Measurements from ENCODE around the gene BMP3.

The BMP3 gene

DNA sequence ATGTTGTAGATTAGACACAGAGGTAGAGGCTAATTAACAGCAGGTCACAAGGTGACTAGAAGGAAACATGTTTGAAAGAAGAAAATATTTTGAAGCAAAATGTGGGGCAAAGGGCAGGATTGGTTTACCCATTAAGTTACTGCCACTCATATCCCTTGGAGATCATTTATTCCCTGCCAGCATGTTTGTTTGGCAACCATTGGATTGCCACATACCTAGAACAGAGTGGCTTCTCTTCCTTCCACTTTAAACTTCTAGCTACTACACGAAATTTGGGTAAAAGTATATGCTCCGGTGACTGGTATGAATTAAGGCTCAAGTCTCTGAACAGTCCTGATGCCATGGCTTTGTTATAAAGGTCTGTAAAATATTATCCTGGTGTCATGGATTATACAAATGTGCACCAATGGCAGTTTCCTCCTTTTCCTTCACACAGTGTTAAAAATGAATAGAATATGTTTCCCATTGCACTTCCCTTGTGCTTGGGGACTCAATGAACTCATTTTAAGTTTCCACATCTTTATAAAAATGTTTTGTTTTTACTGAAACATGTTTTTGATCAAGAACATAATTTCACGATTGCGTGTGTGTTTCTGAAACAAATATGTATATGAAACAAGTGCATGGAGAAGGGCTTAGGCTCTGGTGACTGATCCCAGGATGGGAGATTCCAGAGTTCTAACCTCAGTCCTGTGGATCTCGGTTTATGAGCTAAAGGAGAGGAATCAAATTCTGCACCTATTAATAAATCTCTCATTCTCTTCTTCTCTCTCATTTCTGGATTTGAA, 12.3 kb downstream of the BMP3 start:
- DNase-seq (ENCODE audit: low spot score) = no peak

DNA sequence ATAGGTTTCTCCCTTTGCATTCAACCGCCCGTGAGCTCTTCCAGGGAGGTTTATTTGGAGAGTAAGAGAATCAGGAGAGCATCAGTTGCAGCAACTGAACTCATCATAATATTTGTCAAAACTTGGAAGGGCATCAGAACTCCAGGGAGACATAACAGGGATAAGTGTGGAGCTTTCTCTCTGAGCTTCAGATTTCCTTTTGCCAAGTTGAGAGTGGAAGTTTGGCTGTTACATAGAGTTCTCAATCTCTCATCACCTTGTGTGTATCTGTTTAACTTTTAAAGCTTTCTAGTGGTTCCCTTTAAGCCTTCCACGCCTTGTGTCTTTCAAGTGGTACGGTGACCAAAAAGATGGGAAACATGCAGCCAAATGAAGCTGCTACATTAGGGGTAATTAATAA, 18.8 kb downstream of the BMP3 start:
- no peak for DNase-seq (ENCODE audit: low spot score)

DNA sequence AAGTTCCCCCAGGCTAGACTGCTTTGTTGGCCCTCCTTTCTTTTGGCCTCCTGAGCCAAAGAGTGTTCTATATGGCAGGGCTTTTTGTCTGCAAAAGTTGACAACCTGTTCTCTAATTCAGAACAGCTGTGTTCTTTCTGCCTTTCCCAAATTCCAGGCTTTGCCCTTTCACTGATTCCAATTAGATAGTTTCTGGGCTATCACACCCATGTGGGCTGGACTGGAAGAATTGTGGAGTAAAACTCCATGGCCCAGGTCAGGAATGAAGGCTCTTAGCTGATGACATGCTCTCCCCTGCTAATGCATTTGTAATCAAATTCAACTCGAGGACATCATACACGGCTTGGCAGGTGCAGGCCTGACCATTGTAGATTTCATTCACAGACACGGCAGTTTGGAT, 19.4 kb downstream of the BMP3 start:
- DNase-seq (ENCODE audit: low spot score) = peak; percentile 18

DNA sequence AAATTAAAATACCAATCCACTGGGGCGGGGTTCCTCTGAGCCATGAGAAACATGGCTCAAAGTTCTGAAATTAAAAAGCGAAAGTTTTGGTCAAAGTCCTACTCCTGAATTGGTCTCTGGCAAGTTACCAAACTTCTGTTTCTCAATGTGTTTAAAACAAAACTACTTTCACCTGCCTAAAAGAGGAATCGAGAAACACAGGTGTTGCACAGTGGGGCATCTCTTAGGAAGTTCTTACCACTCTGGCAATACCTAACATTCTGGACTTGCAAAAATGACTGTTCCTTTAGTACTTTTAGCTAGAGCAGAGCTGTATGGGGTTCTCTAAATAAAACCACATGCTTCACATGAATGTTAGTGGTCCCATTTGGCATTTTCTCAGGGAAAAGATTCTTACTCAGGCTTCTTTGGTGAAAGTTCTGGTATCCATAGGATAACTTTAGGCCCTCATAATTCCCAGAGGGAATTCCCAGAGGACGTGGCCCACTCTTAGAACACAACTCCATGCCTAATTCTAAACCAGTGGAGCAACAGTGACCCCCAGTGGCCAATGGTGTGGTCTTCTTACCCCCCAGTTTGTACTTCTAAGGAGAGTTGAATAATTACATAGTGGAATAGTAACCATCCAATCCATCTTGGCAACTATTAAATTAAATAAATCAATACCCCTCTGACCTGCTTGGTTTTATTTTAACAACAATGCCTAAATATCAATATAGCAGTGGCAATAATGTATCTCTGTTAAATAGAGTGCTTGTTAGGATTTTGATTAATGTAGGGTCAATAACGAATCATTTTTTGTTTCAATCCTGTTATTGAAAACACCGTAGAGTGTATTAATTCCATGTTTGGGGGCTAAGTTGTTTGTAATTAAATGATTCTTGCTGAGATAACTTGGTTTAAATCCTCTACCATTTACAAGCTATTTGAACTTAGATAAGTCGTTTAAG, 21.9 kb downstream of the BMP3 start:
- DNase-seq (ENCODE audit: low spot score) = peak; percentile 88

DNA sequence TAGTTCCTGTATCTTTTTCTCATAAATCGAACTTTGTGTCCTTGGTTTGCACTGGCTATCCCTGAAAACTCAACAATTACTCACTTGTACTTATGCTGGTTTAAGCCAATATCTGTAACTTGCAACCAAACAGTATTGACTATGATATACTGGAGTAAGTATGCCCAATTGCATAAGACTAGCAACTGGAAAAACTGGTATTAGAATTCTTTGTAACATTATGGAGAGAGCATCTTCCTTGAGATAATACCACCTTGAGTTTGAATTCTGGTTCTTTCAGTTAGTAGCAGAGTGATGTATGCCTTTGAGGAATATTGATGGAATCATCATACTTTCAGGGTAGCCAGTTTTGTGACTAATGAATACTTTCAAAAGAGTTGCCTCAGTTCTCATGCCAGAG, 28.1 kb downstream of the BMP3 start:
- DNase-seq (ENCODE audit: low spot score) = no peak

DNA sequence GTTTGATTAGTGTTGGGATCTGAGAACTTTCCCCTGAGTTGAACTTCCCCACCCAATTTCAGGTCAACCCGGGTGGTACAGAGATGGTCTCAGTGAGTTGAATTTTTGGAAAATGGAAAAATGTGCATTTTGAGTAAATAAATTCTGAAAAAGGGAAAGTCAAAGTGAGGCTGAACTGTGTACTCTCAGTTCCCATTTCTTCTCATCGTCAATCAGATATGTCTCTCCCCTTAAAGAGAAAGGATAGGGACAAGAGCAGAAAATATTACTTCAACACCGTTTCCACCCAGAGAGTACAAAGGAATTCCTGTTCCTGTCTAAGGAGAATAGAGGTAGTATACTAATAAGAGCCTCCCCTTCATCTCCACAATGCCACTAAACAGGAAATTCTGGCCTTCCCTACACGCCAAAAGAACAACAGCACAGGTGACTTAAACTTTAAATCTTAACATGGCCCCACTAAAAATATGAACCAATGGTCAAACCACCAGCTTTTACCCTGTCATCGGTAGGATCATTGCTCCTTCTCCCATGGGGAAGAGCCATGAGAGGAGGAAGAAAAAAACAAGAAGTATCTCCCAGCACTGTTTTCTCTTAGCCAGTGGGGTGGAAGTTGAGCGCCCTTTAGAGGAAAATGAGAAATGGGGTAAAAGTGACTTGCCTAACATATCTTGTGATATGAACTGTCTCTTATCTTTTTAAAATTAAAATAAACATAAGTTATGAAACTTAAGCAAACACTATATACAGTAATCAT, 30.3 kb downstream of the BMP3 start:
- DNase-seq (ENCODE audit: low spot score) = no peak

DNA sequence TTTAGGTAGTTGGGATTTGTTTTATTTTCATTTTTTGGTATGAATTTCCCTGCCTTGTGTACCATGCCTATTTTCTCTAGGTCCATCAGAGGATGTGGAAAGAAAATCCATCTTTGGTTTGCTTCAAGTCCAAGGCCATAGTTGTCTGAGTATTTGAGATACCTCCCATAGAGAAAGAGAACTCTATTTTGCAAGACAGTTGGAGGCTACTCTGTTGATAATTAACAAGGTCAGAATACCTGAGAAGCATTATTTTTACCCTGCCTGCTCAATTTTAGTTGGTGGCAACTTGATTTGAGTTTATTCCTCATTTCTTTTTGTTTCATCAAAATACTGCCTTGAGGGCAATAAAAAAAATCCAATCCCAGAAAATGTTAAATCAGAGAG, 30.8 kb downstream of the BMP3 start:
- DNase-seq (ENCODE audit: low spot score) = no peak

DNA sequence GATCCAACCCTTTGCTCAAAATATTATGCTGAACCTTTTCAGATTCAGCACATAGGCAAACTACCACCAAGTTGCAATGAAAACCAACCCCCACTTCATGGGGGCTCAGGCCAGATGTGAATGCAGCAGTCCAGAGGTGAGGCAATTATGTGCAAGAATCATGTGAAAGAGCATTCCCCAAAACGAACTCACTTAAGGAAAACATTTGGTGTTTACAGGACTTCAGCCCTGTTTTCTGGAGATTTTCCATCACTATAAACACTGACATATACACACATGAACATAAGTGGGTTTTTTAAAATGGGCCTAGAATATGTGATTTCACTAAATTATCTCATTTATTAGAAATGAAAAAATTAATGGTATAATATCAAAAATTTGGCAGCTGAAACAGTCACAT, 31.5 kb downstream of the BMP3 start:
- no peak for DNase-seq (ENCODE audit: low spot score)

DNA sequence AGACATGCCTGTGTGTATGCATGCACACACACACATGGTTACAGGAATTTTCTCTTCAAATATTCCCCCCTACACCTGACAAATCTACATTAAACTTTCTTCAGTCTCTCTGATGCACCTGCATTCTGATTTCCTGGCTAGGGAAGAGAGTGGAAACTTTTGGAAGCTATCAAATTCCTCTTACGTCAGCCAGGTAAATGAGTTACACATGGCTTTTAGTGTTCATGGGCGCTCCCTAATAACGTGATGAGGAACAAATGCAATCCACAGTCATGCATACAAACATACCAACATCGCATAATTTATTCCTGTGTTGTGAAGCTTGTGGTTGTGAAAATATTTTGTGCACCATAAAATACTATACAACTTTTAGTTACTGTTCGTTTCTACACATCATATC, 34.9 kb downstream of the BMP3 start:
- no peak for DNase-seq (ENCODE audit: low spot score)

DNA sequence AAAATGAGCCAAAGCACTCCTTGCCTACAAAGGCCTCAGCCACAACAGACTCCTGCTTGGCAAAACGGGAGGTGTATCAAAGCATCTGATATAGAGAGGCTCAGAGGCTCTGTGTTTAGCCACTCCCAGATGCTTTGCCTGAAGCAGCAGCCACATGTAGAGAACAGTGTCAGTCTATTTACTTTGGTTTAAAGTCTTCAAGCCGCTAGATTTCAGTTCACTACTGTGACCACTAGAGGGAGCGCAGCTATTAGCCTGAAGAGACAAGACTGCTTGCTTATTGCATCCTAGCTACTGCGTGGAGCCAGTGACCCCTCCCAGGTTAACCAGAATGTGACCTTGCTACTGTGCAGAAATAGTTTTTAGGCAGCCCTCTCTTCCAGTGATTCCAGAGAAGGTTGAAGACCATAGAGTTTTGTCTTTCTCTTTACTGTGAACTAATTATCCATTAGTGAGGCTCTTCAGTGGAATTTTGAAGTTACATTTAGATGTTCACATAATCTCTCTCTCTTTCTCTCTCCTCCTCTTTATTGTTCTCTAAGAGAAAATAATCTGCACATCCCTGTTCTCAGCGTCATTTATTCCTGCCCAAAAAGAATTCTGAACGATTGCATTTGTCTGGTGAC, 39.3 kb downstream of the BMP3 start:
- DNase-seq (ENCODE audit: low spot score) = peak; percentile 96

DNA sequence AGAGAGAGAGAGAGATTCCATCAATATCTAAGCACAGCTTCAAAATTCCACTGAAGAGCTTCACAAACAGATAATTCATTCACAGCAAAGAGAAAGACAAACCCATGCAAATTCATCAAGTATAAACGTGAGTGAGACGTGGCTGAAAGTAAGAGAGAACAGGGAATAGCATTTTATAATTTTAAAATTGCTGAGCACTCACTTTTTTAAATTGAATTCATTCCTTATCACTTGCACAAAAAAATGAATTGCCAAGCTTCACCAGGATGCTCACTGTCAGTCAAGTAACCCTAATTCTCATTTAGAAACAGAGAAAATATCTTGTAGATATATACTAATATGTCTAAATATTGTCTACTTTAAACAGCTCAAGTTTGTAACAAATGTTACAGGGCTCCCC, 40.5 kb downstream of the BMP3 start:
- no peak for DNase-seq (ENCODE audit: low spot score)

DNA sequence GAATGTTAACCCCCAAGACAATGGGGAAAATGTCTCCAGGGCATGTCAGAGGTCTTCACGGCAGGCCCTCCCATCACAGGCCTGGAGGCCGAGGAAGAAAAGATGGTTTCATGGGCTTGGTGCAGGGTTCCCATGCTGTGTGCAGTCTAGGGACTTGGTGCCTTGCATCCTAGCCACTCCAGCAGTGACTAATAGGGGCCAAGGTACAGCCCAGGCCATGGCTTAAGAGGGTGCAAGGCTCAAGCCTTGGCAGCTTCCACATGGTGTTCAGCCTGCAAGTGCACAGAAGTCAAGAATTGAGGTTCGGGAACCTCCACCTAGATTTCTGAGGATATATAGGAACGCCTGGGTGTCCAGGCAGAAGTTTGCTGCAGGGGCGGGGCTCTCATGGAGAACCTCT, 50.6 kb downstream of the BMP3 start:
- DNase-seq (ENCODE audit: low spot score) = no peak

DNA sequence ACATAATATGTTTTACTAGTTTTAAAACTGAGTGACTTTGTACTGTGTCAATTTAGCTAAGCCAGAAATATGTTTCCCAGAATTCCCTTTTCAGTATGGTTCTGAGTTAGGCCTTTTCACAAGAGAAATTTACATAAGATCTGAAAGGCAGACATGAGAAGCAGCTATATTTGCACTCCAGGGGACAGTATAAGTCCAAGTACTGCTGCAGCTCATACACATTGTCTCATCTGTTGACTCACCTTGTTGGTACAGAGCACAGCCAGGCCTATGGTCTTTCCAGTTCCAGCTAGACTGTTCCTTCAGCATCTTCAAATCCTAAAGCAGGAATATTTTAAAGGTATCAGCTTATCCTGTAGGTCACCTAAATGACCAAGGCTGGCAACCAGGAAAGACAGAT, 53.5 kb downstream of the BMP3 start:
- DNase-seq (ENCODE audit: low spot score) = no peak

DNA sequence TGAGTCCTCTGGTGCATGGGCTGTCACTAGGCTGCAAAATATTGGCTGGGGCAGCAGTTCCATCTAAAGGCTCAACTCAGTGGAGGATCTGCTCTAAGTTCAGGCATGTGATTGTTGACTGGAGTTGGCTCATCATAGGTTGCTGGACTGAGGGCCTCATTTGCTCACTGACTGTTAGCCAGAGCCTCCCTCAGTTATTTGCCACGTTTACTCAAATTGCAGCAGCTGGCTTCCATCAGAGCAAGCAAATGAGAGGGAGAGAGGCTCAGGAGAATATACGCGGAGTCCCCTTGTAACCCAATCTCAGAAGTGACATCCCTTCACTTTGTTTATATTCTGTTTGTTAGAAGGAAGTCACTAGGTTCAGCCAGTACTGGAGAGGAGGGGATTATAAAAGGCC, 54.1 kb downstream of the BMP3 start:
- DNase-seq (ENCODE audit: low spot score) = no peak

DNA sequence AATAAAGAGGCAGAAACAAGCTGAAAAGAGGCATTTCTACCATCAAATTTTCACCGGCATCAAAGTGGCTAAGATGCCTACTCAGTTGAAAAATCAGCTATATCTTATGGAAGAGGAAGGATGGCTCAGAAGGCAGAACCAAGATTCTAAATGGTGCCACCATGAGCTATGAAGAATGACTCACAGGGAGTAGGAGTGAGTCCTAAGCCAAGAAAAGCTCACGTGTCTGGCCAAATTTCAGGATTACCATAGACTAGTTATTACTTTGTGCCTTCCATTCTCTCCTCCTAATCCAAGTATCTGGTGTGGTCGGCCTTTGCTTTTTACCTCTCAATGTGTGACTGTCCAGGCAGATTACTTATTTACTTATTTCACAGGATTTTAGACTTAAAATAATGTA, 54.8 kb downstream of the BMP3 start:
- no peak for DNase-seq (ENCODE audit: low spot score)

DNA sequence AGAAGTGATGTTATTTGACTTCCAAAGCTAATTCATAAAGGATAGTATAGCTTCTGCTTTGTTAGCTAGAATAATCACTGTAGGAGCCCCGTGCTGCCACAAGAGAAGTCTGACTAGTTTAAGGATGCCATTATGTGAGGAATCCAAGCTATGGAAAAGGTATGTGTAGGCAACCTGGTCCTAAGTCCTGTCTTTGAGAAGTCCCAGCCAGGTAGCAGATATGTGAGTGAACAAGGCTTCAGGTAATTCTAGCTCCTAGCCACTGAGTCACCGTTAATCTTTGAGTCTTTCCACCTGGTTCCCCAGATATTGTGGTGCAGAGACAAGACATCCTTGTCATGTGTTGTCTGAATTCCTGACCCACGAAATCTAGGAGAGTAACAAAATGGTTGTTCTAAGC, 55.5 kb downstream of the BMP3 start:
- no peak for DNase-seq (ENCODE audit: low spot score)

DNA sequence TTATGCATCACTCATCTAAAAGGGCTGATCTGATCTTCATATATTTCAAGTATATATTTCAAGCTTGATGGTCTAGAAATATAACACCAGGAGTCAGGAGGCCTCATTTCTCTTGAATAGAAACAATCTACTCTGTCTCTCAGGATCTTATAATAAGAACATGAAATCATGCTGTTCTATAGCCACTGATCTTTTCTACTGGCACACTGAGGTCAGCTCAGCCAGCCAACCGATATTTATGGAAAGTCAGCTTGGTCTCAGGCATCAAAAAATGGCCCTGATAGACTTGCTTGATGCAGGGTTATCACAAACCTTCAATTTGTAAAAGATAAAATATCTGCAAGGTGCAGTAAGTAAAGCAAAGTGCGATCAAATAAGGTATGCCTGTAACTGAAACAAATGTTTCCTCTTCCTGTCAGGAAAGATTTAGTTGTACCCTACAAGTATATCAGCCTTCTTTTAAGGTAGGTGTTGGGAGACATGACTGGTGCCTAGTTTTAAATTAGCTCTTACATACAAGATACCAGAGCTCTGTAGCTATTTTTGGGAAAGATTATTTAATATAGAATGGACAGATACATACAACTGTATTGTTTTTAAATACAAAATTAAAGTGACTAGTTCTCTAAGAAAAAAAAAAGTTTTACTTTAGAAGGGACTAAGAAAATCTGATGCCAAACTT, 63.4 kb downstream of the BMP3 start:
- no peak for DNase-seq (ENCODE audit: low spot score)

DNA sequence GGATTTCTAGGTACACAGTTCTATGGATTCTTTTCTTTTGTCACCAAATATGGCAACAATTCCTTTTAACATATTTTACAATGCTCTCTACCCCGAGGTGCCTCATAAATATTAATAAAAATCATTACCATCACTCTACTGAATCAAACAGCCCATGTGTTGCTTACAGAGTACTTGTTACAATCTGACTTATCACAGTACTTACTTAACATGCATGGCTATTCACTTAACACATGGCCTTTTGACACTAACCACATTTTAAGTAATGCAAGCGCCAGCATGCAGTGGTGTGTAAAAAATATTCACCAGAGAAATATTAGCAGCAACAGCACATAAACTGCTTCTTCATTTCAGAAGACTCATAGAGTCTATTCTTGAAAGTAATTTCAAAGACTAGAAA, 64.9 kb downstream of the BMP3 start:
- no peak for DNase-seq (ENCODE audit: low spot score)

DNA sequence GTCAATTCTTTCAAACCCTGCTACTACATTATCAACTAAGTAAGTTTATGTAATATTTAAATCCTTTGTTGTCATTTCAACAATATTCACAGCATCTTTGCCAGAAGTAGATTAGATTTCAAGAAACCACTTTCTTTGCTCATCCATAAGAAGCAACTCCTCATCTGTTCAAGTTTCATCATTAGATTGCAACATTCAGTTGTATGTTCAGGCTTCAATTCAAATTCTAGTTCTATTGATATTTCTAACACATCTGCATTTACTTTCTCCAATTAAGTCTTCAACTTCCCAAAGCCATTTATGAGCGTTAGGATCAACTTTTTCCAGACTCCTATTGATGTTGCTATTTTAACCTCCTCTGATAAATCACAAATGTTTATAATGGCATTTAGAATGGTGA, 66.1 kb downstream of the BMP3 start:
- DNase-seq (ENCODE audit: low spot score) = no peak

DNA sequence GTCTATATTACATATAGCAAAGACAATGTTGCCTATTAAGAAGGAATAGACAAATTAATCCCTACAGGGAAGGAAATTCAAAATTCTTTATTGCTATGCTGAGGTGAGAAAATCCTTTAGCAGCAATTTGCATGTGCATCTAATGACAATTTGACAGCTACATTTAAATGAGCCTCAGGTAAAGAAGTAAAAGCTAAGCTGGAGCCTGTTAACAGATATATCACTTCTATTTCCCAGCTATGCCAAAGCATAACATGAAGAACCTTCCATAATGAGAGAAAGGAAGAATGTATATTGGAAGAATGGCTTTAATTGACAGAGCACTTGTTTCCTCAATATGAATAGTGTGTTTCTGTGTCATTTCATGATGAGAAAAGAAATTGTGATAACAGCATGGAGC, 71.6 kb downstream of the BMP3 start:
- no peak for DNase-seq (ENCODE audit: low spot score)

DNA sequence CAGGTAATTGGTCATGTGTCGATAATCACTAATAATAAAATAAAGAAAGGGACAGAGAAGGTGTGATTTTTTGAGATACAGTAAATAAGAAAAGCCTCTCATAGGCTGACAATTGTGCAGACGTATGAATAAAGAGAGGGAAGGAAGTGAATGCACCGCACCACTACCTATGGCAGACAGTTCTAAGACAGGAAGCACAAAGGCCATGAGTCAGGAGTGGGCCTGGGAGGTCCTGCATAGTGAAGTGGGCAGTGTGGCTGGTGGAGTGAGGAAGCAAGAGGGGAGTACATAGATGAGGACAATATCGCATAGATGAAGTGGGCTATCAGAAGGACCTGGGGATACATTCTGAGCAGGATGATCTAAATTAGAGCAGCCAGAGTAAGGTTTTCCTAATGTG, 75.6 kb downstream of the BMP3 start:
- DNase-seq (ENCODE audit: low spot score) = no peak

All from NAMALWA (cell line).